Endothelial cell (in vitro differentiated cells): ENCODE data around the gene CAMSAP1. TPM values are rescaled to one million over a fixed set of nuclear protein-coding genes. Genes with fewer than 3 reads are reported as not detected.

Experiments used
- DNase-seq: peaks from one replicate; pipeline ENCODE4 v3.0.0; 2021; ENCODE audit warnings: low spot score
- H3K27ac Mint-ChIP-seq: one replicate; pipeline ENCODE4 v1.8.0; 2021; ENCODE audit warnings: mixed read lengths, inconsistent platforms; ENCODE audit not compliant: unreplicated experiment
- H3K27me3 Mint-ChIP-seq: one replicate; pipeline ENCODE4 v1.8.0; 2021; ENCODE audit warnings: mild to moderate bottlenecking, moderate library complexity, mixed read lengths, inconsistent platforms; ENCODE audit not compliant: unreplicated experiment
- H3K36me3 Mint-ChIP-seq: one replicate; pipeline ENCODE4 v1.8.0; 2021; ENCODE audit warnings: mild to moderate bottlenecking, low read depth, mixed read lengths, inconsistent platforms; ENCODE audit not compliant: unreplicated experiment
- H3K4me1 Mint-ChIP-seq: one replicate; pipeline ENCODE4 v1.8.0; 2021; ENCODE audit warnings: mild to moderate bottlenecking, mixed read lengths, inconsistent platforms; ENCODE audit not compliant: unreplicated experiment
- H3K4me3 Mint-ChIP-seq: one replicate; pipeline ENCODE4 v1.8.0; 2021; ENCODE audit warnings: mild to moderate bottlenecking, mixed read lengths, inconsistent platforms; ENCODE audit not compliant: unreplicated experiment
- H3K9me3 Mint-ChIP-seq: one replicate; pipeline ENCODE4 v1.8.0; 2021; ENCODE audit warnings: mixed read lengths, inconsistent platforms; ENCODE audit not compliant: unreplicated experiment
- total RNA-seq: library from RNA; stranded (reverse); fragmentation: NEBNext Ultra II Directional; extraction: Animal tissue kit (Norgen Biotek cat#: 25700); gene quantifications from one replicate; pipeline ENCODE4 v1.2.1, GENCODE V29; 2021; ENCODE audit not compliant: unreplicated experiment
- TF ChIP-seq, protein P1 (sequence below): fragments of 200-600 bp; sonication (generic); IDR thresholded peaks from one replicate; pipeline ENCODE4 v1.5.0; 2021; ENCODE audit warnings: antibody characterized with exemption; ENCODE audit not compliant: unreplicated experiment

The CAMSAP1 gene
- total RNA-seq, 1 donor from 2014 or later: 44.7 TPM

DNA sequence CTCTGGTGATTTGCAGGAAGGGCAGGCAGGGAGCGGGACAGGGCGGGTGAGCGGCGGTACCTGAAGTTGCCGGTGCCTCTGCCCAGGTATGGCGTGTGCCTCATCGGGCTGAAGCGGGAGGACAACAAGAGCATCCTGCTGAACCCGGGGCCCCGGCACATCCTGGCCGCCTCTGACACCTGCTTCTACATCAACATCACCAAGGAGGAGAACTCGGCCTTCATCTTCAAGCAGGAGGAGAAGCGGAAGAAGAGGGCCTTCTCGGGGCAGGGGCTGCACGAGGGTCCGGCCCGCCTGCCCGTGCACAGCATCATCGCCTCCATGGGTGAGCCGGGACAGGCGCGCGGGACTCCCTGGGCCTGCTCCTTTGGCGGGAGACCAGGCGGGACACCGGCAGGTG, 136.6 kb downstream of the CAMSAP1 start:
- Mint-ChIP-seq H3K27me3 (peaks cover 9% of the 10 kb centered on the region), H3K4me3 (no peak overlapping the region), H3K36me3 (peaks cover 6% of the 10 kb centered on the region), H3K27ac (no peak overlapping the region), H3K4me1 (no peaks in the 10 kb centered on the region), H3K9me3 (peaks cover 10% of the 10 kb centered on the region)
- TF ChIP-seq, protein P1, sequence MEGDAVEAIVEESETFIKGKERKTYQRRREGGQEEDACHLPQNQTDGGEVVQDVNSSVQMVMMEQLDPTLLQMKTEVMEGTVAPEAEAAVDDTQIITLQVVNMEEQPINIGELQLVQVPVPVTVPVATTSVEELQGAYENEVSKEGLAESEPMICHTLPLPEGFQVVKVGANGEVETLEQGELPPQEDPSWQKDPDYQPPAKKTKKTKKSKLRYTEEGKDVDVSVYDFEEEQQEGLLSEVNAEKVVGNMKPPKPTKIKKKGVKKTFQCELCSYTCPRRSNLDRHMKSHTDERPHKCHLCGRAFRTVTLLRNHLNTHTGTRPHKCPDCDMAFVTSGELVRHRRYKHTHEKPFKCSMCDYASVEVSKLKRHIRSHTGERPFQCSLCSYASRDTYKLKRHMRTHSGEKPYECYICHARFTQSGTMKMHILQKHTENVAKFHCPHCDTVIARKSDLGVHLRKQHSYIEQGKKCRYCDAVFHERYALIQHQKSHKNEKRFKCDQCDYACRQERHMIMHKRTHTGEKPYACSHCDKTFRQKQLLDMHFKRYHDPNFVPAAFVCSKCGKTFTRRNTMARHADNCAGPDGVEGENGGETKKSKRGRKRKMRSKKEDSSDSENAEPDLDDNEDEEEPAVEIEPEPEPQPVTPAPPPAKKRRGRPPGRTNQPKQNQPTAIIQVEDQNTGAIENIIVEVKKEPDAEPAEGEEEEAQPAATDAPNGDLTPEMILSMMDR: no peak
- no peak for DNase-seq

DNA sequence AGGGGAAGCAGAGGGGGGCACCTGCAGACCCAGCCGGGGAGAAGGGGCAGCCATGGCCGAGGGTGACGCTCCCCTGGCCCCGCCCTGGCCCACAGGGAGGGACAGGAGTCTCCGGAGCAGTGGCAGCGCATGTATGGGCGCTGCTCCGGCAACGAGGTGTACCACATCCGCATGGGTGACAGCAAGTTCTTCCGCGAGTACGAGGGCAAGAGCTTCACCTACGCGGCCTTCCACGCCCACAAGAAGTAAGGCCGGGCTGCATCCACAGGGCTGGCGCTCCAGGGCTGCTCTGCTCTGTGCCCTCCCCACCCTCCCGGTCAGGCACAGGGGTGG, 137.2 kb downstream of the CAMSAP1 start:
- no peak for DNase-seq
- Mint-ChIP-seq H3K27me3 (peaks cover 9% of the 10 kb centered on the region), H3K4me1 (no peaks in the 10 kb centered on the region), H3K27ac (no peak overlapping the region), H3K36me3 (peaks cover 6% of the 10 kb centered on the region), H3K4me3 (no peak overlapping the region), H3K9me3 (peaks cover 10% of the 10 kb centered on the region)
- TF ChIP-seq, protein P1: no peak

DNA sequence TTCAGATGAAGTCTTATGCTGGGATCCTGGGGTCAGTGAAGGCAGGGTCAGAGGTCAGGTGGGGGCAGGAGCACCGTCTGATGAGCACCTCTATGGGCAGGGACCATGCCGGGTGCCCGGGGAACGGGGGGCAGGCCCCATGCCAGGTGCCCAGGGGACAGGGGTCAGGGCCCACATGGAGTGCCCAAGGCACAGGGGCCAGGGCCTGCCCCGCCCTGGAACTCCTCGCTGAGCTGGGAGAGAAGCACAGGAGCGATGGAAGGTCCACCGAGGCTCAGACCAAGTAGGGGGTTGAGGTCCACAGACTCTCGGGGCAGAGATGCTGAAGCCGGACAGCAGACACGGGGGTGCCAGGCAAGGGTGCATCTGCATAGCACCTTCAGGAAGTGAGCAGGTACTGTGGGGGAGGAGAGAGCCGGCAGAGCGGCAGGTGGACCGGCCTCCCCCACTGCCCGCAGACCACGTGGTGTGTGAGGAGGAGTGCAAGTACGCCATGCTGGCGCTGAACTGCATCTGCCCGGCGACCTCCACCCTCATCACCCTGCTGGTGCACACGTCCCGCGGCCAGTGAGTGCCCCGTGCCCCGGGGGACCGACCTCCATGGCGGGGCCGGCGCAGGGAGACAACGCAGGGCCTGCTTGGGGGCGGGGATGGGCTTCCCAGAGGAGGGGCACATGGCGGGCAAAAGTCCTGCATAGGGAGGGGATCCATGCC, 137.7 kb downstream of the CAMSAP1 start:
- no peak for DNase-seq
- Mint-ChIP-seq H3K36me3 (peaks cover 6% of the 10 kb centered on the region), H3K4me3 (no peak overlapping the region), H3K4me1 (no peaks in the 10 kb centered on the region), H3K27me3 (peaks cover 10% of the 10 kb centered on the region), H3K27ac (no peak overlapping the region), H3K9me3 (peaks cover 10% of the 10 kb centered on the region)
- TF ChIP-seq, protein P1: no peak

DNA sequence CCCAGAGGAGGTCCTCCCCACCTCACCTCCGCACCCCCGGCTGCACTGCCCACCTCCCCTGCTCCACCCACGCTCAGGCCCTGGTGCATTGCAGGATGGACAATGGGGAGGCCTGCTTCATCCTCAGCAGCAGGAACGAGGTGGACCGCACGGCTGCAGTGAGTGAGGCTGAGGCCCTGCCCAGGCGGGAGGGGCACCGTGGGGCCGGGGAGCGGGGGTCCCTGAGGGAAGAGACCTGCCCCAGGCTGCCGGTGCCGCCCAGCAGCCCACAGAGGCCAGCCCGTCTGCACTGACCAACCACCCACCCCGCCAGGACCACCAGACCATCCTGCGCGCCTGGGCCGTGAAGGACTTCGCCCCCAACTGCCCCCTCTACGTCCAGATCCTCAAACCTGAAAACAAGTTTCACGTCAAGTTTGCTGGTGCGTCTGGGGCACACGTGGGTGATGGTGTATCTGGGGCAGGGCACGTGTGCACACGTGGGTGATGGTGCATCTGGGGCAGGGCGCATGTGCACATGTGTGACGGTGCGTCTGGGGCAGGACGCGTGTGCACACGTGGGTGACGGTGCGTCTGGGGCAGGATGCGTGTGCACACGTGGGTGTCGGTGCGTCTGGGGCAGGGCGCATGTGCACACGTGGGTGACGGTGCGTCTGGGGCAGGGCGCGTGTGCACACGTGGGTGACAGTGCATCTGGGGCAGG, 138.7 kb downstream of the CAMSAP1 start:
- DNase-seq: no peak
- no peaks in the 10 kb centered on the region for H3K4me1 Mint-ChIP-seq

More for the DNA sequence above, 138.7 kb downstream of the CAMSAP1 start:
- no peak overlapping the region for H3K27ac Mint-ChIP-seq
- H3K27me3 Mint-ChIP-seq: peaks cover 10% of the 10 kb centered on the region
- H3K9me3 Mint-ChIP-seq: peaks cover 10% of the 10 kb centered on the region
- TF ChIP-seq, protein P1: no peak
- no peak overlapping the region for H3K4me3 Mint-ChIP-seq
- H3K36me3 Mint-ChIP-seq: peaks cover 6% of the 10 kb centered on the region
